ENCODE measurements around the gene PHKG2.

GRCh38 chr16:30744183-30744582 is 4.0 kb upstream of the PHKG2 start:
- no peak for TF ChIP-seq TAF1 (IDR thresholded peaks at IDR 0.05; ENCODE audit: low read depth)
- no peak for TF ChIP-seq REST (IDR thresholded peaks at IDR 0.05; ENCODE audit: borderline replicate concordance)

Data from neural cell (in vitro differentiated cells).